DOHH2 (cell line): ENCODE results near the gene GJA5.

ENCODE experiments used
- EZH2phosphoT487 ChIP-seq: fragments of 200-600 bp; sonication (generic); IDR thresholded peaks from 2 replicates; pipeline ENCODE4 v1.6.1; 2017; ENCODE audit warnings: borderline replicate concordance, mild to moderate bottlenecking, antibody characterized with exemption, low read length, moderate library complexity, mixed read lengths
- TF ChIP-seq, protein P1 (sequence below): fragments of 200-600 bp; sonication (generic); IDR thresholded peaks from one replicate; pipeline ENCODE4 v1.5.1; 2014; ENCODE audit warnings: antibody characterized with exemption, mild to moderate bottlenecking, low read depth, low read length; ENCODE audit not compliant: poor library complexity, severe bottlenecking

DNA sequence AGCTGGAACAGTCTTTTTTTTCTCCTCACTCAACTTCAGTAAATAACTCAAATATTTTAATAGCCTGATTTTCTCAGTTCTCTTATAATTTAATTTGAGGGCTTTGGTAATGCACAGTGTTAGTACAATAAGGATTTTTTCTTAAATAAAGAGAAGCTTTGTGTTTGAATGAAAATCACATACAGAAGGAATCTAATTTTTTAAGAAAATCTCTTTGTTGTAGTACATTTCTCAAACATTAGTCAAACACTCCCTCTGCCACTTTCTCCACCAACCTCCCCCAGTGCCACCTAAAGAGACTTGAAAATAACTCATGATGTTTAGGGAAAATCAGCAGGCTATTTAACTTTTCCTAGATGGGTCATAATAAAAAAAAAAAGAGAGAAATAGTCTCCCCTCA is 47.8 kb downstream of the GJA5 start:
- TF ChIP-seq, protein P1, sequence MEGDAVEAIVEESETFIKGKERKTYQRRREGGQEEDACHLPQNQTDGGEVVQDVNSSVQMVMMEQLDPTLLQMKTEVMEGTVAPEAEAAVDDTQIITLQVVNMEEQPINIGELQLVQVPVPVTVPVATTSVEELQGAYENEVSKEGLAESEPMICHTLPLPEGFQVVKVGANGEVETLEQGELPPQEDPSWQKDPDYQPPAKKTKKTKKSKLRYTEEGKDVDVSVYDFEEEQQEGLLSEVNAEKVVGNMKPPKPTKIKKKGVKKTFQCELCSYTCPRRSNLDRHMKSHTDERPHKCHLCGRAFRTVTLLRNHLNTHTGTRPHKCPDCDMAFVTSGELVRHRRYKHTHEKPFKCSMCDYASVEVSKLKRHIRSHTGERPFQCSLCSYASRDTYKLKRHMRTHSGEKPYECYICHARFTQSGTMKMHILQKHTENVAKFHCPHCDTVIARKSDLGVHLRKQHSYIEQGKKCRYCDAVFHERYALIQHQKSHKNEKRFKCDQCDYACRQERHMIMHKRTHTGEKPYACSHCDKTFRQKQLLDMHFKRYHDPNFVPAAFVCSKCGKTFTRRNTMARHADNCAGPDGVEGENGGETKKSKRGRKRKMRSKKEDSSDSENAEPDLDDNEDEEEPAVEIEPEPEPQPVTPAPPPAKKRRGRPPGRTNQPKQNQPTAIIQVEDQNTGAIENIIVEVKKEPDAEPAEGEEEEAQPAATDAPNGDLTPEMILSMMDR, result no peak
- no peak for TF ChIP-seq EZH2phosphoT487
